Fibroblast of mammary gland (primary cell): Measurements from ENCODE around the gene TXN.
A peak's percentile ranks its signal among the peaks of the same experiment; 100 is the strongest.

Experiments
- DNase-seq: peaks from one replicate; pipeline ENCODE4 v3.0.0-alpha.2; 2010; ENCODE audit warnings: low read depth
- H3K4me3 ChIP-seq: 2 replicates; pipeline ENCODE4 v1.5.1; 2011; ENCODE audit warnings: low read depth, mild to moderate bottlenecking, low read length, moderate library complexity; ENCODE audit not compliant: control insufficient read depth
- TF ChIP-seq, protein P1 (sequence below): conservative IDR thresholded peaks from 2 replicates; pipeline ENCODE4 v1.5.1; 2011; ENCODE audit warnings: low read depth, low read length, inconsistent platforms; ENCODE audit not compliant: control insufficient read depth, insufficient read depth

The TXN gene

DNA sequence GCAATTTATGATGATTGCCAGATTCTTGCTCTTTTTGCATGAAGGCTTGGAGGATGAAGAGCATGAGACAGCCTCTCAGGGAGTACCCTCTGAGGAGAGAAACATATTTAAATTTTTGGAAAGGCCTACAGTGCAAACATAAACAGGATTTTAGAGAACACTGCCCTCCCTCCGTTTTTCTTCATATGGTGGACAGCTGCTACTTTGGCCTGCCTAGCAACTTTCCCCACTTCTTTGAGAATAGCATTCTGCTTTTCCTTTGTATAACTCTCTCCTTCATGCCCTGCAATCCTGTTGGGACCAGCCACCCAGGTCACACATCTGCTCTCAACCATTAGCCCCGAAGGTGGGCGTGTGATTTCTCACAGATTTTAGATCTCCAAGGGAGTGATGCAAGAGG, 20.5 kb upstream of the TXN start:
- TF ChIP-seq, protein P1, sequence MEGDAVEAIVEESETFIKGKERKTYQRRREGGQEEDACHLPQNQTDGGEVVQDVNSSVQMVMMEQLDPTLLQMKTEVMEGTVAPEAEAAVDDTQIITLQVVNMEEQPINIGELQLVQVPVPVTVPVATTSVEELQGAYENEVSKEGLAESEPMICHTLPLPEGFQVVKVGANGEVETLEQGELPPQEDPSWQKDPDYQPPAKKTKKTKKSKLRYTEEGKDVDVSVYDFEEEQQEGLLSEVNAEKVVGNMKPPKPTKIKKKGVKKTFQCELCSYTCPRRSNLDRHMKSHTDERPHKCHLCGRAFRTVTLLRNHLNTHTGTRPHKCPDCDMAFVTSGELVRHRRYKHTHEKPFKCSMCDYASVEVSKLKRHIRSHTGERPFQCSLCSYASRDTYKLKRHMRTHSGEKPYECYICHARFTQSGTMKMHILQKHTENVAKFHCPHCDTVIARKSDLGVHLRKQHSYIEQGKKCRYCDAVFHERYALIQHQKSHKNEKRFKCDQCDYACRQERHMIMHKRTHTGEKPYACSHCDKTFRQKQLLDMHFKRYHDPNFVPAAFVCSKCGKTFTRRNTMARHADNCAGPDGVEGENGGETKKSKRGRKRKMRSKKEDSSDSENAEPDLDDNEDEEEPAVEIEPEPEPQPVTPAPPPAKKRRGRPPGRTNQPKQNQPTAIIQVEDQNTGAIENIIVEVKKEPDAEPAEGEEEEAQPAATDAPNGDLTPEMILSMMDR = no peak
- DNase-seq = peak; percentile 12
- no peak overlapping the region for H3K4me3 ChIP-seq

DNA sequence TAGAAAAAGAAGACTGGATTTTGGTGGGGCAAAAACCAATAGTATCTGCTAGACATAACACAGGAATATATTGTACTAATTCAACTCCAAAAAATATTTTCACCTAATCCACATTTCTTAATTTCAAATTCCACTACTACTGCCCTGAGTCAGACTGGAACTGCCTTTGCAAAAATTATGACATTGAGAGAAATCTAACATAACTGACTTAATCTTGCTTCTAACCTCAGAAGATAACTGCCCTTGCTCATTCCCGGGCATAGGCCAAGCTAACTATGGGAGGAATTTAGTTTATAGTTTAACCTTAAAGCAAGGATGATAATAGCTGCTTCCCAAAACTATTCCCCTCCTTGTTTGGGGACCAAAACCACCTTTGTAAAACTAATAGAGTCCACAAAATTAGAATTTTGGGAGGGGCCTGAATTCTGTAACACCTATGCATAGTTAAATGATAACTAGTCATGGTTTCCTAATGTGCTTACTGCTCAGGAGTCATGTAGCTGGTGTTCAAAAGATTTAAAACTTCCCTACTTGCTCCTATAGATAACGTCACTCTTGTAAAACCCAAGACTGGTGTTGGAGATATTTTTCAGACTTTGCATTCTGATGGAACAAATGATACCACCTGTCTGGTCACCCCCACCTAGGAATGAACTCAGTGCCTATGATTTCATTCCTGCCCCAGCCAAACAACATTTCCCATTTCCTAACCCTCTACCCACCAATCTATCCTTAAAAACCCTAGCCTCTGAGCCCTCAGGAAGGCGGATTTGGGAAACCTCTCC, 14.1 kb upstream of the TXN start:
- no peak overlapping the region for H3K4me3 ChIP-seq
- TF ChIP-seq, protein P1 = no peak
- DNase-seq = no peak

DNA sequence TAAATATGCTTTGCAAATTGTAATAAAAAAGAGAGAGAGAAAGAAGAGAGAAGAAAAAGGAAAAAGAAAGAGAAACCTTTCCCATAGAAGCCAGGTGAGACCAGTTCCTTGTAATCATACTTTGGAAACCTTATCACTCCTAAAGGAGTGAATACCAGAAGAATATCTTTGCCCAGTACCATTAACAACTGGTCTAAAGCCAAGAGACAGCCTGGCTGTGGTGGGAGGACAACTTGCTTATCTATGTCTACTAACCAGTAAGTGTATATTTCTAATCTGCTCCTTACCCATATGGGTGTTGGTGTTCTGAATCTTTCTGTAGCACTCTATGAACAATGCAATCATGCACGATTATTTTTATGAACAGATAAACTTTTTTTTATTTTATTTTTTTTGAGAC, 10.5 kb upstream of the TXN start:
- no peak overlapping the region for H3K4me3 ChIP-seq
- no peak for DNase-seq
- TF ChIP-seq, protein P1 = no peak

DNA sequence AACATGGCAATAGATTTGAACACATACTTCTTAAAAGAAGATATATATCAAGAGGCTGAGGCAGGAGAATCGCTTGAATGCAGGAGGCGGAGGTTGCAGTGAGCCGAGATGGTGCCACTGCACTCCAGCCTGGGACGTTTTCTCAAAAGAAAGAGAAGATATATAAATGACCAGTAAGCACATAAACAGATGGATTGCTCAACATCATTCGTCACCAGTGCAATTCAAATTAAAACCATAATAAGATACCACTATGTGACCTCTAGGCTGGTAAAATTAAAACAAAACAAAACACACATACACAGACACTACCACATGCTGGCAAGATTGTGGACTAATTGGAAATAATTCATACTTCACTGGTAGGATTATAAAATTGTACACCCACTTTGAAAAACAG, 5.3 kb upstream of the TXN start:
- no peak overlapping the region for H3K4me3 ChIP-seq
- TF ChIP-seq, protein P1 = no peak
- DNase-seq = peak; percentile 66

DNA sequence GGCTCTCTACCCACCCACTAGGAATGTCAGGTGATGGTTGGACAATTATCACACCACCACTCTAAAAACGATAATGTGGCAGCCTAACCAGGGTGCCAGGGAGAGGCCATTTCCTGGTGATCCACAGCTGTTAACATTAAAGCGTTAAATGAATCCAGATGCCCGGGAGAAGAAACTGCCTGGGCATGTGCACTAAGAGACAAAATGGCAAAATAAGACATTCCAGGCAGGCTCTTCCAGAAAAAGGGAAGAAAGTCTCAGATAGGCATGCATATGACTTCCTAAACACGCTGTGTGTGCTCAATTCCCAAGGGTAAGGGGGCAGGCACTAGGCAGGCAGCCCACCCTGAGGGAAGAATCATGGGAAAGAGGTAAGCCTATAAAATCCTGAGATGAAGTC, 4.6 kb upstream of the TXN start:
- TF ChIP-seq, protein P1 = no peak
- H3K4me3 ChIP-seq = no peak overlapping the region
- DNase-seq = peak; percentile 41

DNA sequence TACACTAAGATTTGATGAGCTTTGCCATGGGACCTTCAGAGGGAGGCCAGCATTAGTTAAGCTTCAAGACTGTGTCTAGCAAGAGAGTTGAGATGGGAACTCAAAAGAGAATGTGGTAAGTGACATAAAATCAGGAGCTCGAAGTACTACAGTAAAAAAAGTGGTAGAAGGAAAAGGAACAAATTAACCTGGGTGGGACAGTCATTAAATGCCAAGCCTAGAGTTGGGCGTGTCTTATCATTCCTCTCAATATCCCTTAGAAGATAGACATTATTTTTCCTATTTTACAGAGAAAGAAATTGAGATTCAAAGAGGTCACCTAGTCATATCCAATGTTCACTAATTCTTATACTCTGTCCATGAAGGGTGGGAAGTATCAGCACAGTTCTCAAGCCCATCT, 3.3 kb upstream of the TXN start:
- H3K4me3 ChIP-seq = no peak overlapping the region
- no peak for DNase-seq
- TF ChIP-seq, protein P1 = no peak
